Body of pancreas (tissue), 4 donors: Measurements from ENCODE around the gene MYEOV.
A peak's percentile ranks its signal among the peaks of the same experiment; 100 is the strongest.

Experiments
- CTCF ChIP-seq, 7 experiments: fragments of 450-650 bp in 4 of 7; fragments of 200-600 bp in 3 of 7; sonication (generic) in 3 of 7; IDR thresholded peaks; one replicate each; pipeline ENCODE4 v1.5.1; 2016 to 2019; ENCODE audit warnings: antibody characterized with exemption in 7 of 7
- POLR2A ChIP-seq, 3 donors: fragments of 450-650 bp; IDR thresholded peaks; one replicate each; pipeline ENCODE4 v1.6.1; 2016; ENCODE audit warnings: antibody characterized with exemption in 3 of 3, mild to moderate bottlenecking in 2 of 3

- TF ChIP-seq POLR2A (IDR thresholded peaks at IDR 0.05) (peak in 1 of 3 donors; percentile 37), CTCF (IDR thresholded peaks at IDR 0.05) (no peak)
Observed at GRCh38 chr11:69280994-69281393, 13.0 kb upstream of the MYEOV start.
